Left ventricle myocardium inferior (tissue), 1 donor: ENCODE data around the gene PLCXD3. TPM values are rescaled to one million over a fixed set of nuclear protein-coding genes. Genes with fewer than 3 reads are reported as not detected.
A peak's percentile ranks its signal among the peaks of the same experiment; 100 is the strongest.

Source experiments
- DNase-seq: peaks from one replicate; pipeline ENCODE4 v3.0.0-alpha.2; 2020
- H3K27ac ChIP-seq: fragments of 200-600 bp; replicated peaks from 2 replicates; pipeline ENCODE4 v1.8.0; 2021
- H3K27me3 ChIP-seq: fragments of 200-600 bp; 2 replicates; pipeline ENCODE4 v1.8.0; 2021; ENCODE audit warnings: low read depth
- H3K36me3 ChIP-seq: fragments of 200-600 bp; 2 replicates; pipeline ENCODE4 v1.8.0; 2021
- H3K4me1 ChIP-seq: fragments of 200-600 bp; 2 replicates; pipeline ENCODE4 v1.8.0; 2021
- H3K4me3 ChIP-seq: fragments of 200-600 bp; 2 replicates; pipeline ENCODE4 v1.8.0; 2021; ENCODE audit warnings: mild to moderate bottlenecking, moderate library complexity
- H3K9me3 ChIP-seq: fragments of 200-600 bp; replicated peaks from 2 replicates; pipeline ENCODE4 v1.8.0; 2021
- intact Hi-C: fragments of 100-400 bp; cut with micrococcal nuclease; formaldehyde crosslinking; loops from one replicate; pipeline ENCODE4 v1.11.0; 2022
- total RNA-seq: library from RNA; stranded (reverse); fragmentation: NEBNext Ultra II Directional; extraction: Animal tissue kit (Norgen Biotek cat#: 25700); gene quantifications from one replicate; pipeline ENCODE4 v1.2.1, GENCODE V29; 2021
- TF ChIP-seq, protein P1 (sequence below): fragments of 200-600 bp; IDR thresholded peaks from 2 replicates; pipeline ENCODE4 v1.8.0; 2021; ENCODE audit warnings: antibody characterized with exemption, mild to moderate bottlenecking, borderline replicate concordance
- donor health status: DM: no; HTN: yes; CAD: no; lungs with severe emphysema.

Gene PLCXD3
- total RNA-seq, 1 donor from 2014 or later, result 73.1 TPM

DNA sequence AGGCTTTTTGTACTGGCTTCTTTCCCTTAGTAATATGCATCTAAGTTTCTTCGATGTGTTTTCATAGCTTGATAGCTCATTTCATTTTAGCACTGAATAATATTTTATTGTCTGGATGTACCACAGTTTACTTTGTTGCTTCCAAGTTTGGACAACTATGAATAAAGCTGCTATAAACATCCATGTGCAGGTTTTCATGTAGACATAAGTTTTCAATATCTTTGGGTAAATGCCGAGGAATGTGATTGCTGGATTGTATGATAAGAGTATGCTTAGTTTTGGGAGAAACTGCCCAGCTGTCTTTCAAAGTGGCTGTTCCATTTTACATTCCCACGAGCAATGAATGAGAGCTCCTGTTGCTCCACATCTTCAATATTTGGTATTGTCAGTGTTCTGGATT lies 84.7 kb downstream of the PLCXD3 start:
- H3K4me1 ChIP-seq, result peaks cover 44% of the 10 kb centered on the region
- TF ChIP-seq, protein P1, sequence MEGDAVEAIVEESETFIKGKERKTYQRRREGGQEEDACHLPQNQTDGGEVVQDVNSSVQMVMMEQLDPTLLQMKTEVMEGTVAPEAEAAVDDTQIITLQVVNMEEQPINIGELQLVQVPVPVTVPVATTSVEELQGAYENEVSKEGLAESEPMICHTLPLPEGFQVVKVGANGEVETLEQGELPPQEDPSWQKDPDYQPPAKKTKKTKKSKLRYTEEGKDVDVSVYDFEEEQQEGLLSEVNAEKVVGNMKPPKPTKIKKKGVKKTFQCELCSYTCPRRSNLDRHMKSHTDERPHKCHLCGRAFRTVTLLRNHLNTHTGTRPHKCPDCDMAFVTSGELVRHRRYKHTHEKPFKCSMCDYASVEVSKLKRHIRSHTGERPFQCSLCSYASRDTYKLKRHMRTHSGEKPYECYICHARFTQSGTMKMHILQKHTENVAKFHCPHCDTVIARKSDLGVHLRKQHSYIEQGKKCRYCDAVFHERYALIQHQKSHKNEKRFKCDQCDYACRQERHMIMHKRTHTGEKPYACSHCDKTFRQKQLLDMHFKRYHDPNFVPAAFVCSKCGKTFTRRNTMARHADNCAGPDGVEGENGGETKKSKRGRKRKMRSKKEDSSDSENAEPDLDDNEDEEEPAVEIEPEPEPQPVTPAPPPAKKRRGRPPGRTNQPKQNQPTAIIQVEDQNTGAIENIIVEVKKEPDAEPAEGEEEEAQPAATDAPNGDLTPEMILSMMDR, result no peak
- no peaks in the 10 kb centered on the region for H3K36me3 ChIP-seq
- H3K27ac ChIP-seq, result no peak overlapping the region
- no peaks in the 10 kb centered on the region for H3K27me3 ChIP-seq
- H3K9me3 ChIP-seq, result no peaks in the 10 kb centered on the region
- intact Hi-C loops, result no loop called here
- DNase-seq, result no peak
- no peak overlapping the region for H3K4me3 ChIP-seq

DNA sequence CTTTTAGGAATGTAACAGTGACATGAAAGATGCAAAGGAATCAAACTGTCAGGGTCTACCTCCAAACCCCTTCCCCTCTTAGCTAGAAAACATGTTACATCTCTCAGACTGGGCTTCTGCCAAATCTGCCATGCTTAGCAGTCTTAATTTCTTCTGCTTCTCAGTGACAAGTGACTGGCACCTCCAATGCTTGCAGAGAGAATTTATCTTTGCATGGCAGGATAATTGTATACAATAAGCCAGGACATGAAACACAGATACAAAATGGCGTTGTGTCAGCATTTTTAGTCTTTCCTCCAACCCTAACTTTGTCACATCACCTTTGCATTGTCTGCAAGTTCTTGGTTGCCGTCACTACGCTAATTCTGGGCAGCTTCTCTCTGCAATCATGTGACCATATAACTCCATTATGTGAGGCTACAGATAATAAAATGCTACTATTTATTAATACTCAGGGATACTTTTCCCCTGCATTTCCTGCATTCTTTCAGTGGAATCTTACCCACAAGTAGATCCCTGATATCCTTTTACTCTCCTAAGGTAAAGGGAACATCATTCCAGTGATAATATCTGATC lies 89.8 kb downstream of the PLCXD3 start:
- peak overlapping the region; percentile 69 for H3K27ac ChIP-seq
- peaks cover 49% of the 10 kb centered on the region for H3K4me1 ChIP-seq
- intact Hi-C loops, result no loop called here

DNA sequence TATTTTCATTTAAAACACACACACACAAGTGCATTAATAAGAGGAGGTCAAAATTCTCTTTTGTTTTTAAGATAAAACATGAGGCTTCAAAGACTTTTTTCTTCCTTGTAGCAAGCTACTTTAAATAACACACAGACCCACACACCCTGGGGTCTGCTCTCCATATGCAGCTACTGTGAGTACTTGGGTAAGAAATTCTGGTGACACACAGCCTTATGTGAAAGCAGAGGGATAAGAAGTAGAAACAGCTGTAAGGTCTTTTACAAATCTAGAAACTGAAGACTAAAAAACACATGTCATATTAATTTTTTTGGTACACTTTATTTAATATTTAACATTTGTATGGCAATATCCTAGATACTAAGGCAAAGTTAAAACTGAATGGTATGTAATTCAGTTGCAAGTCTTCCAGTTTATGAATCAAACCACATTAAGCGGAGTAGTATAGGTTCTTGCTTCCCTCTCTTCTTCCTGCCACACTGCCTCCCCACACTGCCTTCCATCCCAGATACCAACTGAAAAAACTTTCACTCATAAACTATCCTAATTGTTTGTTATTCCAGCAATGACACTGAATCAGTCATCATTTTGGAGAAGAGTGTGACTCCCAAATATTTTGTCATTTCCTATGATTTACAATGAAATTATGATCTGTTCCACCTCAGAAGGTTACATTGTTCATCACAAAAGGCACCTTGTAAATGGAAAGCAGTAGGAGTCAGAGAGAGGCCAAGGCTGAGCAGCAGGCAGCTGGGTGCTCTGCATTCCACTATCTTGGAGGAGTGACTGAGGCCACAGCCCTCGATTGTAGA lies 92.0 kb downstream of the PLCXD3 start:
- peak overlapping the region; percentile 69 for H3K27ac ChIP-seq
- no peak overlapping the region for H3K4me3 ChIP-seq
- peaks cover 70% of the 10 kb centered on the region for H3K4me1 ChIP-seq
- no peaks in the 10 kb centered on the region for H3K27me3 ChIP-seq
- peaks cover 4% of the 10 kb centered on the region for H3K36me3 ChIP-seq
- no peaks in the 10 kb centered on the region for H3K9me3 ChIP-seq
- TF ChIP-seq, protein P1, result no peak
- no peak for DNase-seq
- intact Hi-C loops, result no loop called here

More for the DNA sequence above, 89.8 kb downstream of the PLCXD3 start:
- Histone ChIP-seq H3K4me3 (no peak overlapping the region), H3K36me3 (peaks cover 4% of the 10 kb centered on the region), H3K9me3 (no peaks in the 10 kb centered on the region), H3K27me3 (no peaks in the 10 kb centered on the region)
- TF ChIP-seq, protein P1, result no peak
- no peak for DNase-seq

DNA sequence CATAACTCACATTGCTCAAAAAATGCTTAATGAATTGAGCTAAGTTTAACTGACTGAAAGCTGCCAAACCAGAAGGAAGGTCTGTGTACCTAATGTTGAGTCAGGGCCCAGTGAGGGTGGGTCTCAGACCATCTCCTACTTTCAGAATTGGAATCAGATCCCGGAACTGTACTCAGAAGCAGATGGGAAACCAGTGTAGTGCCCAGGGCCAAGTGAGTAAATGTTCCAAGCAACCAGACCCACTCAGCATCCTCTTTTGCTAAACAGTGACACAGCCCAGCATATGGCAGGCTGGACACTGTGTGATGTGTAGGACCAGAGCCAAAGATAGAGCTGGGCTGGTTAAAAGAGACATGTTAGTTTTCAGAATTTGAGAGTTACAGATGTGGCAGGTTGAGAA lies 94.1 kb downstream of the PLCXD3 start:
- Histone ChIP-seq H3K36me3 (peaks cover 4% of the 10 kb centered on the region), H3K27me3 (no peaks in the 10 kb centered on the region), H3K9me3 (no peaks in the 10 kb centered on the region), H3K4me3 (no peak overlapping the region), H3K27ac (peak overlapping the region; percentile 69), H3K4me1 (peaks cover 86% of the 10 kb centered on the region)
- DNase-seq, result no peak
- TF ChIP-seq, protein P1, result no peak
- intact Hi-C loops, result no loop called here

DNA sequence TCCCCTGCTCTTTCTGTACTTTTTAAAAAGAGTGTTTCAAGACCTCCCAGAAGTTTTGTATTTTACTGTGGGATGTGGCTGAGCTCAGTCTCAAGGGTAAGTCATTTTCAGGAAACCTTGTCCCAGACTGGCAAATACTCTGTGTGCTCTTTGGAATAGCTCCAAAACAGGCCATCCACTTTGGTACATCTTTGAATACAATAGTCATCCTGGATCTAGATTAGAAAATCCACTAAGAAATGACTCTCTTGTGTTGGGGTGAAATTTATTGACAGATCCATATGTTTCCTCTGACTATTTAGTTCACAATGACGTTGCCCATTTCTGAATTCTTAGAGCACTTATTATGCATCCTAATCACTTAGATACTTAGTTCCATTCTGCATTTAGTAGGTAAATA lies 95.2 kb downstream of the PLCXD3 start:
- Histone ChIP-seq H3K27me3 (no peaks in the 10 kb centered on the region), H3K4me1 (peaks cover 85% of the 10 kb centered on the region), H3K36me3 (peaks cover 4% of the 10 kb centered on the region), H3K9me3 (no peaks in the 10 kb centered on the region), H3K27ac (peak overlapping the region; percentile 69), H3K4me3 (no peak overlapping the region)
- no peak for DNase-seq
- TF ChIP-seq, protein P1, result no peak
- intact Hi-C loops, result no loop called here
